IMR-90 (cell line): Measurements from ENCODE around the gene ZNF594. TPM values are rescaled to one million over a fixed set of nuclear protein-coding genes. Genes with fewer than 3 reads are reported as not detected.
"Not testable (repeated sequence)": the region's sequence is repeated elsewhere in the genome, so short reads cannot be mapped to it uniquely, and the experiment has no call there.

Experiments
- ATAC-seq: fragments of 200-7000 bp; cut with Tn5 transposase; 2 replicates; pipeline ENCODE4 v1.9.1; 2020; ENCODE audit warnings: low read depth, mild to moderate bottlenecking, moderate library complexity
- BruUV-seq: library from RNA; stranded (reverse); fragments of 400-500 nt; replicated peaks from 2 replicates; lab custom pipeline; 2021; lab: Mats Ljungman, UMichigan
- CTCF ChIA-PET: fragments of 300-600 bp; formaldehyde crosslinking; extraction: SDS; loops from one replicate; lab custom pipeline; 2021; ENCODE audit warnings: antibody characterized with exemption; lab: Yijun Ruan, JAX
- POLR2A ChIA-PET: fragments of 300-600 bp; sonication (Branson Sonifier 250); formaldehyde crosslinking; loops from one replicate; lab custom pipeline; 2022; ENCODE audit warnings: antibody characterized with exemption; ENCODE audit not compliant: unreplicated experiment; lab: Charles Lee
- DNase-seq: peaks from one replicate; pipeline ENCODE4 v3.0.0; 2013
- H2AFZ ChIP-seq: replicated peaks from 2 replicates; pipeline ENCODE3; 2013; ENCODE audit warnings: low read length, mild to moderate bottlenecking; ENCODE audit not compliant: poor library complexity
- H2AK5ac ChIP-seq: 2 replicates; pipeline ENCODE4 v1.6.1; 2013; ENCODE audit warnings: low read depth, low read length, inconsistent platforms
- H2AK9ac ChIP-seq: replicated peaks from 2 replicates; pipeline ENCODE3; 2013; ENCODE audit warnings: mild to moderate bottlenecking, low read depth, low read length, moderate library complexity; ENCODE audit not compliant: poor library complexity
- H2BK120ac ChIP-seq: 2 replicates; pipeline ENCODE4 v1.6.1; 2013; ENCODE audit warnings: low read depth, low read length, inconsistent platforms
- H2BK15ac ChIP-seq: 3 replicates; pipeline ENCODE4 v1.6.1; 2013; ENCODE audit warnings: low read depth, low read length, inconsistent platforms
- H2BK20ac ChIP-seq: 2 replicates; pipeline ENCODE4 v1.6.1; 2013; ENCODE audit warnings: low read depth, mild to moderate bottlenecking, inconsistent platforms, low read length, moderate library complexity
- H2BK5ac ChIP-seq: 2 replicates; pipeline ENCODE4 v1.6.1; 2013; ENCODE audit warnings: mild to moderate bottlenecking, low read depth, low read length, inconsistent platforms; ENCODE audit not compliant: poor library complexity, severe bottlenecking
- H3K14ac ChIP-seq: replicated peaks from 2 replicates; pipeline ENCODE4 v1.6.1; 2013; ENCODE audit warnings: low read depth, low read length, inconsistent platforms
- H3K18ac ChIP-seq: 2 replicates; pipeline ENCODE4 v1.6.1; 2013; ENCODE audit warnings: low read depth, low read length, control low read depth
- H3K23ac ChIP-seq: 2 replicates; pipeline ENCODE4 v1.6.1; 2013; ENCODE audit warnings: low read depth, low read length, inconsistent platforms
- H3K27ac ChIP-seq: 2 replicates; pipeline ENCODE4 v1.5.1; 2013; ENCODE audit warnings: mild to moderate bottlenecking, control low read depth, low read length; ENCODE audit not compliant: insufficient read depth
- H3K27me3 ChIP-seq: 2 replicates; pipeline ENCODE4 v1.6.1; 2013; ENCODE audit warnings: low read length; ENCODE audit not compliant: control insufficient read depth, insufficient read depth
- H3K36me3 ChIP-seq: 2 replicates; pipeline ENCODE4 v1.6.1; 2013; ENCODE audit warnings: low read length, mixed read lengths; ENCODE audit not compliant: control insufficient read depth, insufficient read depth
- H3K4ac ChIP-seq: 2 replicates; pipeline ENCODE4 v1.6.1; 2013; ENCODE audit warnings: low read depth, low read length, inconsistent platforms
- H3K4me1 ChIP-seq: 2 replicates; pipeline ENCODE4 v1.6.1; 2013; ENCODE audit warnings: low read length, mixed read lengths; ENCODE audit not compliant: control insufficient read depth, insufficient read depth
- H3K4me2 ChIP-seq: 2 replicates; pipeline ENCODE4 v1.6.1; 2013; ENCODE audit warnings: low read depth, mild to moderate bottlenecking, control low read depth, low read length, moderate library complexity
- H3K4me3 ChIP-seq: 2 replicates; pipeline ENCODE4 v1.5.1; 2013; ENCODE audit warnings: low read depth, mild to moderate bottlenecking, control low read depth, low read length, moderate library complexity; ENCODE audit not compliant: insufficient read depth
- H3K56ac ChIP-seq: 2 replicates; pipeline ENCODE4 v1.6.1; 2013; ENCODE audit warnings: low read length, inconsistent platforms; ENCODE audit not compliant: insufficient read depth; ENCODE audit errors: extremely low read depth
- H3K79me1 ChIP-seq, 2 experiments: 2 replicates each; pipeline ENCODE4 v1.6.1; 2013; ENCODE audit warnings: low read length in 2 of 2, inconsistent platforms in 1 of 2, low read depth in 1 of 2
- H3K9ac ChIP-seq: 2 replicates; pipeline ENCODE4 v1.6.1; 2013; ENCODE audit warnings: low read depth, low read length, control low read depth
- H3K9me1 ChIP-seq: 2 replicates; pipeline ENCODE4 v1.6.1; 2013; ENCODE audit warnings: low read length, inconsistent platforms; ENCODE audit not compliant: insufficient read depth
- H3K9me3 ChIP-seq: 2 replicates; pipeline ENCODE4 v1.6.1; 2013; ENCODE audit warnings: low read length; ENCODE audit not compliant: control insufficient read depth, insufficient read depth
- H4K20me1 ChIP-seq: 2 replicates; pipeline ENCODE4 v1.6.1; 2013; ENCODE audit warnings: low read length, inconsistent platforms; ENCODE audit not compliant: insufficient read depth
- H4K5ac ChIP-seq: 2 replicates; pipeline ENCODE4 v1.6.1; 2013; ENCODE audit warnings: mild to moderate bottlenecking, low read depth, low read length, control low read depth
- H4K8ac ChIP-seq, 2 experiments: 2 replicates each; pipeline ENCODE4 v1.6.1; 2013; ENCODE audit warnings: low read depth in 2 of 2, low read length in 2 of 2, control low read depth in 1 of 2, inconsistent platforms in 1 of 2
- H4K91ac ChIP-seq: 2 replicates; pipeline ENCODE4 v1.6.1; 2013; ENCODE audit warnings: low read depth, low read length, inconsistent platforms; ENCODE audit not compliant: insufficient read depth
- WGBS, 2 experiments: methylation state at CpG; one replicate each; pipeline versions ENCODE4 v1.1.5 to v1.1.7; 2013; ENCODE audit warnings: missing lambda C conversion rate in 2 of 2; ENCODE audit not compliant: insufficient read length in 1 of 2; ENCODE audit errors: extremely low coverage in 2 of 2; 5-methylcytosine and 5-hydroxymethylcytosine counted together
- dilution Hi-C: fragments of 300-500 bp; cut with HindIII; formaldehyde crosslinking; loops from one replicate; pipeline ENCODE4 v1.14.3; 2018; ENCODE audit warnings: low sequenced_read_pairs; ENCODE audit not compliant: unreplicated experiment
- in situ Hi-C: fragments of 300-500 bp; cut with MboI; formaldehyde crosslinking; loops from 3 replicates; pipeline ENCODE4 v1.14.3; 2019; ENCODE audit warnings: low sequenced_read_pairs, inconsistent platforms, mixed read lengths
- intact Hi-C: fragments of 100-400 bp; cut with micrococcal nuclease; formaldehyde crosslinking; loops from 2 replicates; pipeline ENCODE4 v1.10.0; 2022
- polyA plus RNA-seq, 3 experiments: library from polyadenylated mRNA; depleted of rRNA; stranded (reverse); fragments of >200 nt; gene quantifications; 2 replicates each; pipeline ENCODE4 v1.2.3, GENCODE V29; 2012; ENCODE audit warnings: low replicate concordance in 1 of 3
- total RNA-seq: library from RNA; depleted of rRNA; stranded (reverse); fragments of >200 nt; gene quantifications from 2 replicates; pipeline ENCODE4 v1.2.3, GENCODE V29; 2012

The ZNF594 gene
- total and polyA plus RNA-seq, 2 of the 4 experiments (the other 2 are of a cell fraction), result 2.5 to 7.2 TPM

GRCh38 chr17:5161793-5162192 lies 29.9 kb downstream of the ZNF594 start:
- H3K9me3 ChIP-seq, H3K79me1 ChIP-seq, H2BK5ac ChIP-seq, H3K4me3 ChIP-seq, H2BK15ac ChIP-seq, H3K36me3 ChIP-seq, H3K14ac ChIP-seq, H2BK120ac ChIP-seq, intact Hi-C loops, POLR2A ChIA-PET, H3K4me1 ChIP-seq, H4K20me1 ChIP-seq, H3K27ac ChIP-seq, ATAC-seq, H3K4ac ChIP-seq, H2AK5ac ChIP-seq, H3K9me1 ChIP-seq, H2AK9ac ChIP-seq, H4K91ac ChIP-seq, H4K5ac ChIP-seq, CTCF ChIA-PET, H4K8ac ChIP-seq, H2BK20ac ChIP-seq, H3K56ac ChIP-seq, in situ Hi-C loops, BruUV-seq, dilution Hi-C loops, H3K4me2 ChIP-seq, H3K18ac ChIP-seq, H2AFZ ChIP-seq, H3K9ac ChIP-seq, DNase-seq, H3K23ac ChIP-seq, H3K27me3 ChIP-seq: not testable (repeated sequence)
- no CpG with 5 or more reads among the region's 3 CpGs for WGBS, 2 experiments

GRCh38 chr17:5160702-5161101 lies 31.0 kb downstream of the ZNF594 start:
- ATAC-seq, H3K36me3 ChIP-seq, H3K23ac ChIP-seq, H3K27ac ChIP-seq, H2BK120ac ChIP-seq, H3K18ac ChIP-seq, CTCF ChIA-PET, H4K91ac ChIP-seq, intact Hi-C loops, H3K9me3 ChIP-seq, H2AK5ac ChIP-seq, H3K79me1 ChIP-seq, DNase-seq, H3K27me3 ChIP-seq, BruUV-seq, dilution Hi-C loops, in situ Hi-C loops, H3K4me1 ChIP-seq, H3K9me1 ChIP-seq, H3K4ac ChIP-seq, H3K4me3 ChIP-seq, H4K20me1 ChIP-seq, H2BK5ac ChIP-seq, H4K5ac ChIP-seq, H3K9ac ChIP-seq, H2AFZ ChIP-seq, H2BK20ac ChIP-seq, H2BK15ac ChIP-seq, POLR2A ChIA-PET, H3K56ac ChIP-seq, H3K14ac ChIP-seq, H3K4me2 ChIP-seq, H4K8ac ChIP-seq, H2AK9ac ChIP-seq: not testable (repeated sequence)
- no CpG with 5 or more reads among the region's 1 CpG for WGBS, 2 experiments
